SU-DHL-6 (cell line): ENCODE results near the gene YIPF1.

Experiments
- EZH2phosphoT487 ChIP-seq: fragments of 200-600 bp; sonication (generic), shearing (Covaris generic); conservative IDR thresholded peaks from 2 replicates; pipeline ENCODE4 v1.6.1; 2018; ENCODE audit warnings: mild to moderate bottlenecking, antibody characterized with exemption, low read length, moderate library complexity, mixed read lengths
- TF ChIP-seq, protein P1 (sequence below): fragments of 200-600 bp; sonication (generic); IDR thresholded peaks from one replicate; pipeline ENCODE4 v1.5.1; 2017; ENCODE audit warnings: antibody characterized with exemption, mild to moderate bottlenecking, low read length, moderate library complexity; ENCODE audit not compliant: insufficient read depth, poor library complexity, severe bottlenecking

DNA sequence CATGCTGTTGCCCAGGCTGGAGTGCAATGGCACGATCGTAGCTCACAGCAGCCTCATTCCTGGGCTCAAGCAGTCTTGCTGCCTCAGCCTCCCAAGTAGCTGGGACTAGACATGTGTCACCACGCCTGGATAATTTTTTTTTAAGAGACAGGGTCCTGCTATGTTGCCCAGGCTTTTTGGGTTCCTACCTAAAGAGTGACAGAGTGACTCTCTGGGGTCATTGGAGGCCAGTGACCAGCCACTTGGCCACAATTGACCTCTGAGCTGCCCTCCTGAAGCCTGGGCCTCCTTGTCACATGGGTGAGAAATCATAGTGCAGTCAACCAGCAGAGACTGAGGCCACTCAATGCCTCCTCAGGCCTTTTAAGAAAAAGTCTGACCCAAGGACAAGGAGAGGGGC is 10.1 kb upstream of the YIPF1 start:
- TF ChIP-seq, protein P1, sequence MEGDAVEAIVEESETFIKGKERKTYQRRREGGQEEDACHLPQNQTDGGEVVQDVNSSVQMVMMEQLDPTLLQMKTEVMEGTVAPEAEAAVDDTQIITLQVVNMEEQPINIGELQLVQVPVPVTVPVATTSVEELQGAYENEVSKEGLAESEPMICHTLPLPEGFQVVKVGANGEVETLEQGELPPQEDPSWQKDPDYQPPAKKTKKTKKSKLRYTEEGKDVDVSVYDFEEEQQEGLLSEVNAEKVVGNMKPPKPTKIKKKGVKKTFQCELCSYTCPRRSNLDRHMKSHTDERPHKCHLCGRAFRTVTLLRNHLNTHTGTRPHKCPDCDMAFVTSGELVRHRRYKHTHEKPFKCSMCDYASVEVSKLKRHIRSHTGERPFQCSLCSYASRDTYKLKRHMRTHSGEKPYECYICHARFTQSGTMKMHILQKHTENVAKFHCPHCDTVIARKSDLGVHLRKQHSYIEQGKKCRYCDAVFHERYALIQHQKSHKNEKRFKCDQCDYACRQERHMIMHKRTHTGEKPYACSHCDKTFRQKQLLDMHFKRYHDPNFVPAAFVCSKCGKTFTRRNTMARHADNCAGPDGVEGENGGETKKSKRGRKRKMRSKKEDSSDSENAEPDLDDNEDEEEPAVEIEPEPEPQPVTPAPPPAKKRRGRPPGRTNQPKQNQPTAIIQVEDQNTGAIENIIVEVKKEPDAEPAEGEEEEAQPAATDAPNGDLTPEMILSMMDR, result no peak
- no peak for TF ChIP-seq EZH2phosphoT487
